ENCODE measurements around the gene SLC47A2.

The SLC47A2 gene

DNA sequence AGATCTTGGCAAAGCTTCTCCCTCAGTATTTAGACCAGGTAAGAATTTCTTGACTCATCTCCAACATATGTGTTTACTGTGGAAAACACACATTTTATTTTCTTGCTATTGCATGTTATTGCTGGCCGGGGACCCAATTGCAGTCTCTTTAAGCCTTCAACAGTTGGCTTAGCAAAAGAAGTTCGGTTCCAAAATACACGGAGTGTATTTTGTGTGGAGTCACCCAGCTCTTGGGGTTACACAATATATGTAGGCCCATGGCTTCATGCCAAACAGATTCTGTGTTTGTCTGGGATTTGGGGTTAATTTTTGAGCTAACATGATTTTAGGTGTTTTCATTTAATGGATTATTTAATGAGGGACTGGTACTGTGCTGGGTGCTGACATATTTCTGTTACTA, 63.8 kb downstream of the SLC47A2 start:
- TF ChIP-seq CREB1 (IDR thresholded peaks at IDR 0.05; ENCODE audit: low read depth) (no peak), TCF12 (IDR thresholded peaks at IDR 0.05; ENCODE audit: low read depth) (no peak), TAF1 (IDR thresholded peaks at IDR 0.05; ENCODE audit: low read depth) (no peak), YY1 (IDR thresholded peaks at IDR 0.05; ENCODE audit: low read depth) (no peak), TEAD4 (IDR thresholded peaks at IDR 0.05) (no peak), NFIC (IDR thresholded peaks at IDR 0.05) (no peak)
- TF ChIP-seq, protein P1, sequence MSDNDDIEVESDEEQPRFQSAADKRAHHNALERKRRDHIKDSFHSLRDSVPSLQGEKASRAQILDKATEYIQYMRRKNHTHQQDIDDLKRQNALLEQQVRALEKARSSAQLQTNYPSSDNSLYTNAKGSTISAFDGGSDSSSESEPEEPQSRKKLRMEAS (IDR thresholded peaks at IDR 0.05): no peak

DNA sequence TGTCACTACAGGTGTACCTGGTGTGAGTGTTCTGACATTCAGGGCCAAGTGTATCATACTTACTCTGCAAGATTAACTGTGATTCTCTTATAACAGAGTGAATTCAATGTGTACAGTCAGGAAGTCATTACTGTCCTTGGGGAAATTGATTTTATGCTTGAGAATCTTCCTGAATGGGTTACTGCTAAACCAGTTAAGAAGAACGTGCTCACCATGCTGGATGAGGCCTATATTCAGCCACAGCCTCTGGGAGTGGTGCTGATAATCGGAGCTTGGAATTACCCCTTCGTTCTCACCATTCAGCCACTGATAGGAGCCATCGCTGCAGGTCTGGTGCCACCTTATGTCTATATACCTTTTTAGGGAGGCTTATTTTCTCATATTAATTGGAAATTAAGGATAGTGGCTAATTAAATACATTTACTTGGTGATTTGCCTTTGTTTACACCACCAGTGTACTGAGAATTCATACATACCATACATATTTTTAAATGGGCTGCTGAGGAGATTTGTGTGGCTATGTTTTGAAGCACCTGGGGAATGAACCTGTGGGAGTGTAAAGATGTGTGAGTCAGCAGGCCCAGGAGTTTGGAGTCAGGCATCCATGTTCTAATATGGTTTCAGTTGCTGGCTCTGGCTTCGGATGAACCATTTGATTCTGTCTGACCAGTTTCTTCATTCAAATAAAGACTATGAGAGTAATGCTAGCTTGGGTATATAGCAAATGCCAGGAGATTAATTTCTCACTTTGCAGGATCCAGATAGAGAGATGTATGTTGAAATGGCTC, 64.7 kb downstream of the SLC47A2 start:
- TF ChIP-seq FOXM1 (IDR thresholded peaks at IDR 0.05; ENCODE audit: borderline replicate concordance, low read depth) (no peak), ZBTB7A (IDR thresholded peaks at IDR 0.05; ENCODE audit: low read depth) (no peak), TEAD4 (IDR thresholded peaks at IDR 0.05) (no peak), CREB1 (IDR thresholded peaks at IDR 0.05; ENCODE audit: low read depth) (no peak)

DNA sequence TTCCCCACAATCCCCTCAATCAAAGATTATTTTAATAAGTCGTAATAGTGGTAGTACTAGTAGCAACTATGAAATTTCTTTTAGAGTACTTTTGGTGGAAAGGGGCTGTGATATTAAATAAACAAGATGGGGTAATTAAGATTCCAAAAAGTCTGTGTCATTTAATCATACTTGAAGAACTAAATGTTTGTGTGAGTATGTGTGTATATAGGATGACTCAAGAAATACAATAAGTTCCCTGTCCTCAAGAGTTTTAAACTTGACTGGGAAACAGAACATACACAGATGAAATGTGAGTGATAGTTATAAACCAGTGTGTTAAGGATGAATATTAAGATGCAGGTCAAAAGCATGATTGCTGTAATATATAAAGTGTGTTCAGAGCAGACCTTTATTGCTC, 65.6 kb downstream of the SLC47A2 start:
- TF ChIP-seq ZBTB7A (IDR thresholded peaks at IDR 0.05; ENCODE audit: low read depth) (no peak), EGR1 (IDR thresholded peaks at IDR 0.05) (no peak), RAD21 (IDR thresholded peaks at IDR 0.05; ENCODE audit: low read depth) (no peak), NFIC (IDR thresholded peaks at IDR 0.05) (no peak), CREB1 (IDR thresholded peaks at IDR 0.05; ENCODE audit: low read depth) (no peak), YY1 (IDR thresholded peaks at IDR 0.05; ENCODE audit: low read depth) (no peak), FOXM1 (IDR thresholded peaks at IDR 0.05; ENCODE audit: borderline replicate concordance, low read depth) (no peak), TAF1 (IDR thresholded peaks at IDR 0.05; ENCODE audit: low read depth) (no peak), TEAD4 (IDR thresholded peaks at IDR 0.05) (no peak), EP300 (IDR thresholded peaks at IDR 0.05; ENCODE audit: borderline replicate concordance) (no peak)
- TF ChIP-seq, protein P2, sequence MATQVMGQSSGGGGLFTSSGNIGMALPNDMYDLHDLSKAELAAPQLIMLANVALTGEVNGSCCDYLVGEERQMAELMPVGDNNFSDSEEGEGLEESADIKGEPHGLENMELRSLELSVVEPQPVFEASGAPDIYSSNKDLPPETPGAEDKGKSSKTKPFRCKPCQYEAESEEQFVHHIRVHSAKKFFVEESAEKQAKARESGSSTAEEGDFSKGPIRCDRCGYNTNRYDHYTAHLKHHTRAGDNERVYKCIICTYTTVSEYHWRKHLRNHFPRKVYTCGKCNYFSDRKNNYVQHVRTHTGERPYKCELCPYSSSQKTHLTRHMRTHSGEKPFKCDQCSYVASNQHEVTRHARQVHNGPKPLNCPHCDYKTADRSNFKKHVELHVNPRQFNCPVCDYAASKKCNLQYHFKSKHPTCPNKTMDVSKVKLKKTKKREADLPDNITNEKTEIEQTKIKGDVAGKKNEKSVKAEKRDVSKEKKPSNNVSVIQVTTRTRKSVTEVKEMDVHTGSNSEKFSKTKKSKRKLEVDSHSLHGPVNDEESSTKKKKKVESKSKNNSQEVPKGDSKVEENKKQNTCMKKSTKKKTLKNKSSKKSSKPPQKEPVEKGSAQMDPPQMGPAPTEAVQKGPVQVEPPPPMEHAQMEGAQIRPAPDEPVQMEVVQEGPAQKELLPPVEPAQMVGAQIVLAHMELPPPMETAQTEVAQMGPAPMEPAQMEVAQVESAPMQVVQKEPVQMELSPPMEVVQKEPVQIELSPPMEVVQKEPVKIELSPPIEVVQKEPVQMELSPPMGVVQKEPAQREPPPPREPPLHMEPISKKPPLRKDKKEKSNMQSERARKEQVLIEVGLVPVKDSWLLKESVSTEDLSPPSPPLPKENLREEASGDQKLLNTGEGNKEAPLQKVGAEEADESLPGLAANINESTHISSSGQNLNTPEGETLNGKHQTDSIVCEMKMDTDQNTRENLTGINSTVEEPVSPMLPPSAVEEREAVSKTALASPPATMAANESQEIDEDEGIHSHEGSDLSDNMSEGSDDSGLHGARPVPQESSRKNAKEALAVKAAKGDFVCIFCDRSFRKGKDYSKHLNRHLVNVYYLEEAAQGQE (IDR thresholded peaks at IDR 0.05; ENCODE audit: low read depth): no peak
- TF ChIP-seq, protein P3, sequence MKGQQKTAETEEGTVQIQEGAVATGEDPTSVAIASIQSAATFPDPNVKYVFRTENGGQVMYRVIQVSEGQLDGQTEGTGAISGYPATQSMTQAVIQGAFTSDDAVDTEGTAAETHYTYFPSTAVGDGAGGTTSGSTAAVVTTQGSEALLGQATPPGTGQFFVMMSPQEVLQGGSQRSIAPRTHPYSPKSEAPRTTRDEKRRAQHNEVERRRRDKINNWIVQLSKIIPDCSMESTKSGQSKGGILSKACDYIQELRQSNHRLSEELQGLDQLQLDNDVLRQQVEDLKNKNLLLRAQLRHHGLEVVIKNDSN (IDR thresholded peaks at IDR 0.05): no peak

DNA sequence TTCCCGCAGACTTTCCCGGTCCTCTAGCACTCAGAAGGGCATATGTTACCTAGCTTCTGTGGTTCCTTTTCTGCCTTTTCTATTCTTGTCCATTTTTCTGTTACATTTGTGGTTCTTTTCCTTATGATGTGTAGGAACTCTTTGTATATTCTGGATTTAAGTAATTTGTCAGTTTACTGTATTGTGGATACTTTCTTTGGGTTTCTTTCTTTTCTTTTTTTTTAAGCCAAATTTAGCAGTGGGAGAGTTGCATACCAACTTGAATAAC, 67.2 kb downstream of the SLC47A2 start:
- no peak for TF ChIP-seq TEAD4 (IDR thresholded peaks at IDR 0.05)
- TF ChIP-seq, protein P1 (IDR thresholded peaks at IDR 0.05): no peak
- TF ChIP-seq YY1 (IDR thresholded peaks at IDR 0.05; ENCODE audit: low read depth): no peak
- no peak for TF ChIP-seq EGR1 (IDR thresholded peaks at IDR 0.05)
- TF ChIP-seq CEBPB (IDR thresholded peaks at IDR 0.05): no peak

DNA sequence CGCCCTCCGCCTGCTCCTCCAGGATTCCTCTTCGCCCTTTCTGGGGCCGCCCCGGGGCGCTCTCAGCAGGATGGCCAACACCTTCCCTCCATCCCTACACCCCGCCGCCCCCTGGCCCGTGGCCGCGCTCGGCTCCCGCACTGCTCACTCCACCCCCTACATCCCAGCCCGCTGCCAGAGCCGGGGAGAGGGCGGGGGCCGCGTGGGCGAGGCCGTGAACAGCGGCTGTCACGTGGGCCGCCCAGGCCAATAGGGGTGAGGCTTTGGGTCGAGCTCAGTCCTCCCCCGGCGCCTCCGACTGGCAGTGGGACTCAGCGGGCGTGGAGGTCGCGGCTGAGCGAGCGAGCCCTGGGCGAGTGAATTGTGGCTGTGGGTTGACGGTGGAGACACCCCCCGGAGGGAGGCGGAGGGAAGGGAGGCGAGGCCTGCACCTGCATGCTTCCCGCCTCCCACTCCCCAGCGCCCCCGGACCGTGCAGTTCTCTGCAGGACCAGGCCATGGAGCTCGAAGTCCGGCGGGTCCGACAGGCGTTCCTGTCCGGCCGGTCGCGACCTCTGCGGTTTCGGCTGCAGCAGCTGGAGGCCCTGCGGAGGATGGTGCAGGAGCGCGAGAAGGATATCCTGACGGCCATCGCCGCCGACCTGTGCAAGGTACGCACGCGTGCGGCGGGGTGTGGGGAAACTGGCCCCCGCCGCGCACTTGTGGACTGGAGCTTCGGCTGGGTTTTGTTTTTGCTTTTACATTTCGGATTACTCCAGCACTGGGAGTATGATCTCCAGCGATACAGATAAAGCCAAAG, 67.7 kb downstream of the SLC47A2 start, which contains the start of gene ALDH3A2:
TSS of gene ALDH3A2 (plus strand) at position 277 of the 799 bp plus-strand sequence. CDS start at position 498, 221 bp downstream.
- TF ChIP-seq RAD21 (IDR thresholded peaks at IDR 0.05; ENCODE audit: low read depth) (peak; percentile 46; the same call in 1 of the 2 replicates), YY1 (IDR thresholded peaks at IDR 0.05; ENCODE audit: low read depth) (peak; percentile 58), NFIC (IDR thresholded peaks at IDR 0.05) (peak; percentile 59), EGR1 (IDR thresholded peaks at IDR 0.05) (peak; percentile 98), FOXM1 (IDR thresholded peaks at IDR 0.05; ENCODE audit: borderline replicate concordance, low read depth) (peak; percentile 52; the same call in 1 of the 2 replicates), ZBTB7A (IDR thresholded peaks at IDR 0.05; ENCODE audit: low read depth) (peak; percentile 96), TEAD4 (IDR thresholded peaks at IDR 0.05) (peak; percentile 55; the same call in 1 of the 2 replicates), CREB1 (IDR thresholded peaks at IDR 0.05; ENCODE audit: low read depth) (no peak; the same call in 1 of the 2 replicates), EP300 (IDR thresholded peaks at IDR 0.05; ENCODE audit: borderline replicate concordance) (peak; percentile 70), TCF12 (IDR thresholded peaks at IDR 0.05; ENCODE audit: low read depth) (peak; percentile 93), CEBPB (IDR thresholded peaks at IDR 0.05) (no peak), TAF1 (IDR thresholded peaks at IDR 0.05; ENCODE audit: low read depth) (peak; percentile 69)
- TF ChIP-seq, protein P1 (IDR thresholded peaks at IDR 0.05): peak; percentile 97
- TF ChIP-seq, protein P3 (IDR thresholded peaks at IDR 0.05): peak; percentile 100
- TF ChIP-seq, protein P2 (IDR thresholded peaks at IDR 0.05; ENCODE audit: low read depth): no peak
